ENCODE results near the gene FLOT2.

GRCh38 chr17:28944343-28944742 is 46.8 kb upstream of the FLOT2 start:
- TF ChIP-seq CTCF (IDR thresholded peaks at IDR 0.05): no peak
- TF ChIP-seq EZH2 (IDR thresholded peaks at IDR 0.05): no peak
- TF ChIP-seq EZH2phosphoT487 (IDR thresholded peaks at IDR 0.05): no peak

Data from neural progenitor cell (in vitro differentiated cells).